ENCODE results near the gene SGK1. TPM values are rescaled to one million over a fixed set of nuclear protein-coding genes. Genes with fewer than 3 reads are reported as not detected.
"Not testable (repeated sequence)": the region's sequence is repeated elsewhere in the genome, so short reads cannot be mapped to it uniquely, and the experiment has no call there.

The SGK1 gene
- total RNA-seq, 2 experiments from 2014 or later: 117 to 120 TPM

DNA sequence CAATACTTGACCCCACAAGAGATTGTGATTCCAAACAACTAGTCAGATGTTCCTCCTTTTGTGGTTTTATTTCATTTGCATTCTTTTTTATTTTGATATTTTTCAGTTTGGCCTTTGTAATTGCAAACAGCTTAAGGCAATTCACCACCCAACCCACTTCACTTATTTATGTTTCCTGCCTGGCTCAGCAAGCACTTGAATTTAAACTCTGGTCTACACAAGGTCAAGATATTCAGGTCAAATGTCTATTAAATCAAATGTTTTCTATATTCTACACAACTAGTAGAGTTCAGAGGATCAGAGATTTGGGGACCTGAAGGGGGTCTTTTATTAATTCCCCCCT is 100.1 kb downstream of the SGK1 start:
- Mint-ChIP-seq H3K9me3 (no peaks in the 10 kb centered on the region), H3K4me3 (no peak overlapping the region), H3K4me1 (ENCODE audit: low read depth) (peaks cover 9% of the 10 kb centered on the region), H3K27ac (no peak overlapping the region), H3K36me3 (ENCODE audit: low read depth) (no peaks in the 10 kb centered on the region), H3K27me3 (no peaks in the 10 kb centered on the region)
- Histone ChIP-seq H3K27ac (ENCODE audit: low read depth in 1 of 2, low read length in 2 of 2) (no peak overlapping the region), H3K9me3 (ENCODE audit: control insufficient read depth in 1 of 2, insufficient read depth in 1 of 2, low read length in 2 of 2) (no peaks in the 10 kb centered on the region), H3K4me3 (ENCODE audit: low read length) (no peak overlapping the region), H3K4me1 (ENCODE audit: insufficient read depth, low read length) (no peaks in the 10 kb centered on the region), H3K36me3 (ENCODE audit: insufficient read depth, low read length) (no peaks in the 10 kb centered on the region), H3K27me3 (ENCODE audit: control insufficient read depth in 1 of 2, insufficient read depth in 2 of 2, low read length in 2 of 2) (no peaks in the 10 kb centered on the region)
- POLR2A ChIA-PET: no interaction called here
- no peak for TF ChIP-seq CTCF (IDR thresholded peaks at IDR 0.05)
- no peak for DNase-seq
- ATAC-seq (ENCODE audit: poor library complexity): no peak
- intact Hi-C loops (cut with DNase I, micrococcal nuclease): no loop called here
- CTCF ChIA-PET: no interaction called here

DNA sequence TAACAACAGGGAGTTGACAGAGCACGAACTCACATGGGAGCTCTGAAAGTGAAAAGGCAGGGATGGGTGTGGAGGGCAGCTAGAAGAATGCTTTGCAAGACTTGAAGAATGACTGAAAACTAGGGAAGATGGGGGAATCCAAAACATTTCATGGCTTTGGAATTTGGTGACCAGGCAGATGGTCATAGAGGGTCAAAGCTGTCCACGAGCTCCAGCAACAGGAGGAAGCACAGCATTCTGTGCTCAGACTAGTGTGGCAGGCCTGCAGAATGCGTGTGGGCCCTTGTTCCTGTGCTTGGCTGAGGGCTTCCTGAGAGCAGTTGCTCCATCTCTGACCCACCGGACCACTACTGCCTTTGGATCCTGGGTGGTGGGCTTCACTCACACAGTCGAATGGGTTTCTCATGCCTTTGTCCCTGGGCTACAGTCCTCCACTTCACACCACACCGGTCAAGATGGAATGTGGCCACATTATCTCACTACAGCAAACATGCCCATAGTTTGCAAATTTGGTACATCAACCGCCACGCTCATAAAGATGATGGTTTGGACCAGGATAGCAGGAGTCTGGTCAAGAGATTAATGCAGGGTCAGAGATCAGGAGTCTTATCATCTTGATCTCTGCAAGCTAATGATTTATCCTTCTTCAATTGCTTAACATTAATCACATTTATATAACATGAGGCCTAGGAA is 100.7 kb downstream of the SGK1 start:
- H3K27ac Mint-ChIP-seq: no peak overlapping the region
- Histone ChIP-seq H3K36me3 (ENCODE audit: insufficient read depth, low read length) (no peaks in the 10 kb centered on the region), H3K27ac (ENCODE audit: low read depth in 1 of 2, low read length in 2 of 2) (no peak overlapping the region), H3K9me3 (ENCODE audit: control insufficient read depth in 1 of 2, insufficient read depth in 1 of 2, low read length in 2 of 2) (no peaks in the 10 kb centered on the region), H3K4me3 (ENCODE audit: low read length) (no peak overlapping the region), H3K4me1 (ENCODE audit: insufficient read depth, low read length) (no peaks in the 10 kb centered on the region), H3K27me3 (ENCODE audit: control insufficient read depth in 1 of 2, insufficient read depth in 2 of 2, low read length in 2 of 2) (no peaks in the 10 kb centered on the region)
- no peaks in the 10 kb centered on the region for H3K27me3 Mint-ChIP-seq
- no peaks in the 10 kb centered on the region for H3K36me3 Mint-ChIP-seq (ENCODE audit: low read depth)
- intact Hi-C loops (cut with DNase I, micrococcal nuclease): no loop called here
- TF ChIP-seq CTCF (IDR thresholded peaks at IDR 0.05): no peak
- ChIA-PET POLR2A (no interaction called here), CTCF (interaction anchor here (0.6 kb wide), 1 partner anchor 462 kb away, joined by 6 read pairs; no protein-coding TSS in a partner anchor)
- peaks cover 9% of the 10 kb centered on the region for H3K4me1 Mint-ChIP-seq (ENCODE audit: low read depth)
- no peak overlapping the region for H3K4me3 Mint-ChIP-seq
- DNase-seq (no peak), ATAC-seq (ENCODE audit: poor library complexity) (no peak)
- no peaks in the 10 kb centered on the region for H3K9me3 Mint-ChIP-seq

- ChIA-PET POLR2A (no interaction called here), CTCF (interaction anchor here (0.6 kb wide), 1 partner anchor 463 kb away, joined by 6 read pairs; no protein-coding TSS in a partner anchor)
- H3K9me3 ChIP-seq (ENCODE audit: control insufficient read depth in 1 of 2, insufficient read depth in 1 of 2, low read length in 2 of 2): no peaks in the 10 kb centered on the region
- Mint-ChIP-seq H3K36me3 (ENCODE audit: low read depth) (no peaks in the 10 kb centered on the region), H3K27ac (no peak overlapping the region), H3K4me3 (no peak overlapping the region), H3K27me3 (no peaks in the 10 kb centered on the region), H3K9me3 (no peaks in the 10 kb centered on the region), H3K4me1 (ENCODE audit: low read depth) (peaks cover 9% of the 10 kb centered on the region)
- no peak for TF ChIP-seq CTCF (IDR thresholded peaks at IDR 0.05)
- intact Hi-C loops (cut with DNase I, micrococcal nuclease): no loop called here
- no peaks in the 10 kb centered on the region for H3K4me1 ChIP-seq (ENCODE audit: insufficient read depth, low read length)
- no peak overlapping the region for H3K27ac ChIP-seq (ENCODE audit: low read depth in 1 of 2, low read length in 2 of 2)
- ATAC-seq (ENCODE audit: poor library complexity) (no peak), DNase-seq (peak in 2 of 14 experiments; percentile 16)
- H3K36me3 ChIP-seq (ENCODE audit: insufficient read depth, low read length): no peaks in the 10 kb centered on the region
- H3K27me3 ChIP-seq (ENCODE audit: control insufficient read depth in 1 of 2, insufficient read depth in 2 of 2, low read length in 2 of 2): no peaks in the 10 kb centered on the region
- H3K4me3 ChIP-seq (ENCODE audit: low read length): no peak overlapping the region
Observed at GRCh38 chr6:134216301-134217010, 101.5 kb downstream of the SGK1 start.

GRCh38 chr6:134213410-134213809 is 104.5 kb downstream of the SGK1 start:
- H3K36me3 Mint-ChIP-seq (ENCODE audit: low read depth); H3K4me1 Mint-ChIP-seq (ENCODE audit: low read depth); H3K27me3 ChIP-seq (ENCODE audit: control insufficient read depth in 1 of 2, insufficient read depth in 2 of 2, low read length in 2 of 2); intact Hi-C loops (cut with DNase I, micrococcal nuclease); H3K9me3 Mint-ChIP-seq; H3K36me3 ChIP-seq (ENCODE audit: insufficient read depth, low read length); H3K27me3 Mint-ChIP-seq; ATAC-seq (ENCODE audit: poor library complexity); H3K4me3 ChIP-seq (ENCODE audit: low read length); H3K9me3 ChIP-seq (ENCODE audit: control insufficient read depth in 1 of 2, insufficient read depth in 1 of 2, low read length in 2 of 2); H3K27ac Mint-ChIP-seq; DNase-seq; H3K4me3 Mint-ChIP-seq; H3K4me1 ChIP-seq (ENCODE audit: insufficient read depth, low read length); H3K27ac ChIP-seq (ENCODE audit: low read depth in 1 of 2, low read length in 2 of 2): not testable (repeated sequence)
- CTCF ChIA-PET: interaction anchor here (0.8 kb wide), 1 partner anchor 34 kb away, joined by 3 read pairs; no protein-coding TSS in a partner anchor
- POLR2A ChIA-PET: interaction anchor here (0.8 kb wide), 1 partner anchor 833 kb away, joined by 3 read pairs; no protein-coding TSS in a partner anchor

Measured in CD4-positive, alpha-beta T cell (primary cell).